Natural killer cell (primary cell): ENCODE measurements around the gene ANKRD6. TPM values are rescaled to one million over a fixed set of nuclear protein-coding genes. Genes with fewer than 3 reads are reported as not detected.

Source experiments
- ATAC-seq, 3 donors: fragments of 150-1000 bp in 2 of 3; fragments of 200-7000 bp in 1 of 3; cut with Tn5 transposase; 1 replicate in 1 of 3; 2 replicates in 2 of 3; pipeline ENCODE4 v1.10.0; 2021; ENCODE audit warnings: mild to moderate bottlenecking in 2 of 3, moderate library complexity in 2 of 3
- DNase-seq, 2 donors: peaks; one replicate each; pipeline versions ENCODE4 v3.0.0 to v3.0.0-alpha.2; 2013 to 2021; ENCODE audit warnings: mixed read lengths in 1 of 2
- H3K27ac ChIP-seq: one replicate; pipeline ENCODE4 v1.5.1; 2013; ENCODE audit warnings: mild to moderate bottlenecking, low read length
- H3K27me3 ChIP-seq: one replicate; pipeline ENCODE4 v1.6.1; 2013; ENCODE audit warnings: low read length; ENCODE audit not compliant: control insufficient read depth, insufficient read depth
- H3K36me3 ChIP-seq: one replicate; pipeline ENCODE4 v1.6.1; 2013; ENCODE audit warnings: low read length; ENCODE audit not compliant: control insufficient read depth, insufficient read depth
- H3K4me1 ChIP-seq: one replicate; pipeline ENCODE4 v1.6.1; 2013; ENCODE audit warnings: low read length; ENCODE audit not compliant: control insufficient read depth, insufficient read depth
- H3K4me3 ChIP-seq: one replicate; pipeline ENCODE4 v1.5.1; 2013; ENCODE audit warnings: low read length
- H3K9me3 ChIP-seq: one replicate; pipeline ENCODE4 v1.6.1; 2013; ENCODE audit warnings: low read length; ENCODE audit not compliant: control insufficient read depth, insufficient read depth
- H3K27ac Mint-ChIP-seq, 2 donors: one replicate each; pipeline ENCODE4 v1.8.0; 2022; ENCODE audit warnings: mild to moderate bottlenecking in 2 of 2, mixed read lengths in 2 of 2, moderate library complexity in 1 of 2
- H3K27me3 Mint-ChIP-seq, 2 donors: one replicate each; pipeline ENCODE4 v1.8.0; 2022; ENCODE audit warnings: low read depth in 2 of 2, mixed read lengths in 2 of 2
- H3K36me3 Mint-ChIP-seq: one replicate; pipeline ENCODE4 v1.8.0; 2022; ENCODE audit warnings: mixed read lengths
- H3K4me1 Mint-ChIP-seq, 2 donors: one replicate each; pipeline ENCODE4 v1.8.0; 2022; ENCODE audit warnings: mixed read lengths in 2 of 2
- H3K4me3 Mint-ChIP-seq: one replicate; pipeline ENCODE4 v1.8.0; 2022; ENCODE audit warnings: mild to moderate bottlenecking, moderate library complexity, mixed read lengths
- H3K9me3 Mint-ChIP-seq, 2 donors: one replicate each; pipeline ENCODE4 v1.8.0; 2022; ENCODE audit warnings: mixed read lengths in 2 of 2
- CTCF ChIP-seq: fragments of 200-600 bp; IDR thresholded peaks from one replicate; pipeline ENCODE4 v1.8.0; 2022; ENCODE audit warnings: antibody characterized with exemption
- WGBS: methylation state at CpG from one replicate; pipeline ENCODE4 v1.1.7; 2013; ENCODE audit warnings: missing lambda C conversion rate; ENCODE audit not compliant: insufficient coverage; 5-methylcytosine and 5-hydroxymethylcytosine counted together
- intact Hi-C: fragments of 100-400 bp; cut with micrococcal nuclease; formaldehyde crosslinking; loops from one replicate; pipeline ENCODE4 v1.14.2; 2022
- total RNA-seq, 4 donors: library from RNA; stranded (reverse); fragments of 120-200 nt in 1 of 4; gene quantifications; one replicate each; pipeline versions ENCODE4 v1.2.3 to v1.2.4, GENCODE V29; 2013 to 2022

Gene ANKRD6
- total RNA-seq, 3 donors from 2014 or later (not counting 1 experiment from before 2014, with no cell fraction given): 4.5 to 9.0 (median 4.6) TPM

GRCh38 chr6:89662659-89663223, 229.8 kb downstream of the ANKRD6 start:
- H3K27me3 ChIP-seq: no peaks in the 10 kb centered on the region
- no peaks in the 10 kb centered on the region for H3K9me3 ChIP-seq
- no peaks in the 10 kb centered on the region for H3K4me1 ChIP-seq
- WGBS: 100% methylated on average over 2 of the region's 4 CpGs
- H3K36me3 ChIP-seq: peaks cover 63% of the 10 kb centered on the region
- Mint-ChIP-seq H3K27ac (no peak overlapping the region), H3K36me3 (peaks cover 26% of the 10 kb centered on the region), H3K27me3 (no peaks in the 10 kb centered on the region), H3K4me1 (no peaks in the 10 kb centered on the region), H3K9me3 (no peaks in the 10 kb centered on the region), H3K4me3 (no peak overlapping the region)
- intact Hi-C loops: no loop called here
- ATAC-seq (no peak), DNase-seq (no peak)
- TF ChIP-seq CTCF: no peak
- no peak overlapping the region for H3K4me3 ChIP-seq
- no peak overlapping the region for H3K27ac ChIP-seq

GRCh38 chr6:89667872-89668556, 235.1 kb downstream of the ANKRD6 start:
- Histone ChIP-seq H3K4me3 (no peak overlapping the region), H3K27me3 (no peaks in the 10 kb centered on the region), H3K27ac (no peak overlapping the region), H3K4me1 (no peaks in the 10 kb centered on the region), H3K9me3 (no peaks in the 10 kb centered on the region), H3K36me3 (peaks cover 63% of the 10 kb centered on the region)
- intact Hi-C loops: no loop called here
- TF ChIP-seq CTCF: no peak
- Mint-ChIP-seq H3K27me3 (no peaks in the 10 kb centered on the region), H3K27ac (no peak overlapping the region), H3K4me3 (no peak overlapping the region), H3K36me3 (peaks cover 17% of the 10 kb centered on the region), H3K4me1 (no peaks in the 10 kb centered on the region), H3K9me3 (no peaks in the 10 kb centered on the region)
- 100% methylated on average over 4 of the region's 5 CpGs for WGBS
- no peak for ATAC-seq
- DNase-seq: no peak

DNA sequence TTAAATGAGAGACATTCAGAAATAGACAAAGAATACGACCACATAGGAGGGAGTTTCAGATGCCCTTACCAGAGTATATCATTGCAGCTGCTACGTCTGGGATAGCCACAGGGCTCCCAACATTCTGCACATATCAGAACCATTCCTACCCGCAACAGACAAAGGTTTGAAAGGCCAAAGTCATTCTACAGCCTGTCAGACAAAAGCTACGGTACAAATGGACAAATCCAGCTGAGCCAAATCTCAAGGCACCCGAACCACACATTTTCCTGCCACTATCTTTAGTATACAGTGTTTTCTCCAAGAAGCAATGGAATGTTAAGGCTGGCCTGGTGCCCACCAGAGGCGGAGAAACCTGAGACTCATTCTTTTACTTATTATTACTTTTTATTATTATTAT, 236.1 kb downstream of the ANKRD6 start:
- no peaks in the 10 kb centered on the region for H3K9me3 Mint-ChIP-seq
- no peak overlapping the region for H3K4me3 Mint-ChIP-seq
- peaks cover 17% of the 10 kb centered on the region for H3K36me3 Mint-ChIP-seq
- no peak overlapping the region for H3K27ac Mint-ChIP-seq
- Histone ChIP-seq H3K36me3 (peaks cover 61% of the 10 kb centered on the region), H3K4me1 (no peaks in the 10 kb centered on the region), H3K27me3 (no peaks in the 10 kb centered on the region), H3K4me3 (no peak overlapping the region), H3K27ac (no peak overlapping the region), H3K9me3 (no peaks in the 10 kb centered on the region)
- DNase-seq (no peak), ATAC-seq (no peak)
- no peaks in the 10 kb centered on the region for H3K27me3 Mint-ChIP-seq
- intact Hi-C loops: no loop called here
- 76% methylated on average over 5 of the region's 6 CpGs for WGBS
- H3K4me1 Mint-ChIP-seq: no peaks in the 10 kb centered on the region
- TF ChIP-seq CTCF: no peak
